GM18909 (cell line): ENCODE data around the gene IL12RB1.
"Not testable (repeated sequence)": the region's sequence is repeated elsewhere in the genome, so short reads cannot be mapped to it uniquely, and the experiment has no call there.

Experiments used
- ATAC-seq: cut with Tn5 transposase; IDR thresholded peaks from one replicate; pipeline ENCODE4 v1.9.1; 2021; ENCODE audit warnings: mild to moderate bottlenecking; ENCODE audit not compliant: unreplicated experiment, poor library complexity

The IL12RB1 gene

DNA sequence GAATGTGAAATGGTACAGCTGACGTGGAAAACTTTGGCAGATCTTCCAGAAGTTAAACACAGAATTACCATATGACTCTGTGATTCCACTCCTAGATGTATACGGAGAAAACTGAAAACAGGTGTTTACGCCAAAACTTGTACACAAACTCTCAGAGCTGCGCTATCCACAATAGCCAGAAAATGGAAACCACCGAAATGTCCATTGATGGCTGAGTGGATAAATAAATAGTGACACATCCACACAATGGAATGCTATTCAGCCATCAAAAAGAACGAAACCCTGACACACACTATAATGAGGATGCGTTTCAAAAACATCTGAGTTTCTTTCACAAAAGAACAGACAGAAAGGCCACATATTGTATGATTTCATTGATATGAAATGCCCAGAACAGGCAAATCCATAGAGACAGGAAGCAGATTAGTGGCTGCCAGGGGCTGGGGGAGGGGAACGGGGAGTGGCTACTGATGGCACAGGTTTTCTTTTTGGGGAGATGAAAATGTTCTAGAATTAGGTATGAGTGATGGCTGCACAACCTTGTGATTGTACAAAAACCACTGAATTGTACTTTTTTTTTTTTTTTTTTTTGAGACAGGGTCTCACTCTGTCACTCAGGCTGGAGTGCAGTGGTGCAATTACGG is 33.0 kb downstream of the IL12RB1 start:
- ATAC-seq, result no peak

- no peak for ATAC-seq
Measured at GRCh38 chr19:18051887-18052286, 34.8 kb downstream of the IL12RB1 start.

DNA sequence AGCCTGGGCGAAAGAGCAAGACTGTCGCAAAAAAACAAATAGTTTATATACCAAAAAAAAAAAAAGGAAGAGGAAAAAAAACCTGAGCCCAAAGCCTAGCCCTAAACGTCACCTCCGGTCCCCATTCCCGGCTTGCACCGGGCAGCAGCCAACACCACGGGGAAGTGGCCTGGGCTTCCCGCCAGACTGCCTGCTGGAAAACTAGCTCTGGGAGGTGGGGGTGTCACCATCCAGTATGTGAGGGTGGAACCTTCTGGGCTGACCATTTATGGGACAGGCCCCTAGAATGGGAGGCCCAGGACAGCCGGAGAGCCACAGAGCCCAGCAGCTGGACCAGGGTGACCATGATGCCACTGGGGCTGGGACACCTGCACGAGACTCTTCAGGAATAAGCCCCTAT is 37.3 kb downstream of the IL12RB1 start:
- ATAC-seq, result no peak

DNA sequence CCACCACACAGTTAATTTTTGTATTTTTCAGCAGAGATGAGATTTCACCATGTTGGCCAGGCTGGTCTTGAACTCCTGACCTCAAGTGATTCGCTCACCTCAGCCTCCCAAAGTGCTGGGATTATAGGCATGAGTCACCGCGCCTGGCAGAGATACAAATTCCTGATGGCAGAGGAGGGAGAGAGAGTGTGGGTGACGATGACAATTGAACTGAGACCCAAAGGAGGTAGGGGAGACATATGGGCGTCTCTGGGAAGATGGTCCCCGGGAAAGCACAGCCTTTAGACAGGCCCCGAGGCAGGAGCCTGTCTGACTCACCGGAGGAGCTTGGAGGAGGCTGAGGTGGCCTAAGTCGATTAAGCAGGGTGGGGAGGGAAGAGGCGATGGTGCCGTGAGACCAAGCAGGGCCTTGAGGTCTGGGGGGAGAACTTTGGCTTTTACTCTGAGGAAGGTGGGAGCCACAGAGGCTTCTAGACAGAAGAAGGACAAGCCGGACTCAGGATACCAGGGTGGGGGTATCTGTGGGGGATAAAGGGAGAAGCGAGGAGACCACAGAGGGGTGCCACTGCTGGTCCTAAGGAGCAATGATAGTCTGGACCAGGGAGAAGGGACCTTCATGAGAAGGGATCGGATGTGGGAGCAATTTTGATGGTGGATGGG is 40.5 kb downstream of the IL12RB1 start:
- ATAC-seq, result no peak

- no peak for ATAC-seq
Measured at GRCh38 chr19:18045307-18046050, 41.3 kb downstream of the IL12RB1 start.

DNA sequence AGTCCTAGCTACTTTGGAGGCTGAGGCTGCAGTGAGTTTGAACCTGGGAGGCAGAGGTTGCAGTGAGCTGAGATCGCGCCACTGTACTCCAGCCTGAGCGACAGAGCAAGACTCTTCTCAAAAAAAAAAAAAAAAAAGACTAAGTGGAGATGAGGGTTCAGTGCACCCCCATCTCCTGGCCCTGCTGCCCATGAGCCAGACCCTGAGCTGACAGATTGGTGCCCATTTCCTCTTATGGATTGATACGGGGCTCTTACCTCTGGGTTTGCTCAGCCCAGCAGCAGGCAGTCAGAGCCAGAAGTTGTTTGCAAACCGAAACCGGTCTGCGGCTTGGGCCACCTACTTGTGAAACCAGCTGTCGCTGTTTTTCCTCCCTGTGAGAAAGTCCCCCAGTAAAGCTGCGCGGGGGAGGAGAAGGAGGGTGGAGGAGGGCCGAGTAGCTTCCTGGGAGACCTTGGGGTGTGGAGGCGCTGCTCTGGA is 41.9 kb downstream of the IL12RB1 start:
- ATAC-seq, result peak; percentile 94

DNA sequence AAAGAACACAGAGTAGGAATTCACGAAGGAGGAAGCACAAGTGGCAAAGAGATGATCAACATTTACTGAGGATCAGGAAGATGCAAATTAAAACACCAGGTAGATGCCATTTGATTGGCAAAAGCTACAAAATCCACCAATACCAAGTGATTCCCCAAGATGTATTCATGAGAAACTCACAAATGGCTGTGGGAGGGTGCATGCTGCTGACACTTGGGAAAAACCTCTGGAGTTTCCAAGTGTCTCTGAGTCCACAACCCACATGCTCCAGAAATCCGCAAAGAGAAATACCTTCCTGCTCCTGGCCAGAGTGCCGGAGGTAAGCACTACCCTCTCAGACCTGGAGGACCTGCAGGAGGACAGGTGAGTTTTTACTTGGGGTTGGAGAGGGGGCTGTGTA is 43.1 kb downstream of the IL12RB1 start:
- ATAC-seq, result no peak

DNA sequence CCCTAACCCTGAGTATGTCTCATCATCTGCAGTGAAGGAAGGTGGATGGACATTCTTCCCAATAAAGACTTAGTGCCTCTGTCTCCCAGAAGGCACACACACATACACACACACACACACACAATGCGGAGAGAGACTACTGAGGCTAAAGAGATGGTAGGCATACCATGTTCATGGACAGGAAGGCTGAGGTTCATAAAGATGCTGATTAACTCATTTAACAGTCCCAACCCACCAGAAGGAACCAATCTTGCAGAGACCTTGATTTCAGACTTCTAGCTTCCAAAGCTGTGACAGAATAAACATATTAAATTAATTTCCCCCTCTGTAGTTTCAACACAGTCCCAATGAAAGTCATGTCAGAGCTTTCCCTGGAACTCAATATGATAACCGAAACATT is 45.7 kb downstream of the IL12RB1 start:
- ATAC-seq, result no peak

DNA sequence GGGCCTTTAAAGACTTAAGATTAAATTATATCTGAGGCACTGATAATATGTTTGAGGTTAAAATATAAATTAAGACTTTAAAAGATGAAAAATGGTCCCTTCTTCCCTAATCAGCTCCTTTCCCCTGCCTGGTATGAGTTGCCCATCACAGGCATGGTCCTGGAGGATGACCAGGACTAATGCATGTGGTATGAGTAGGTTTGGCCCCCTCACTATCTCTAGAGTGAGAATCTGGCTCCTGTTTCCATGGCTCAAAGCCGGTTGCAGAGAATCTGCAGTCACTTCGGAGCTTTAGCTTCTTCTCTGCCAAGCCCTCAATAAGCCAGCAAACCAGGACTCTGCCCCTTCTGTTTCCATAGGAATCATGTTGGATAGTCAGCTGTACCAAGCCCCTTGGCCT is 54.6 kb downstream of the IL12RB1 start:
- ATAC-seq, result not testable (repeated sequence)

DNA sequence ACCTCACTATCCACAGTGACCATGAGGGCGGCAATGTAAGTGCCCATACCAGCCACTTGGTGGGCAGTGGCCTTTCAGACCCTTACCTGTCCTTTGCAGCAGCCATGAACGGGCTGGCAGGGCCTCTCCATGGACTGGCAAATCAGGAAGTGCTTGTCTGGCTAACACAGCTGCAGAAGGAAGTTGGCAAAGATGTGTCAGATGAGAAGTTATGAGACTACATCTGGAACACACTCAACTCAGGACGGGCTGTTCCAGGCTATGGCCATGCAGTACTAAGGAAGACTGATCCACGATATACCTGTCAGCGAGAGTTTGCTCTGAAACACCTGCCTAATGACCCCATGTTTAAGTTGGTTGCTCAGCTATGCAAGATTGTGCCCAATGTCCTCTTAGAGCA is 55.3 kb downstream of the IL12RB1 start:
- ATAC-seq, result not testable (repeated sequence)

DNA sequence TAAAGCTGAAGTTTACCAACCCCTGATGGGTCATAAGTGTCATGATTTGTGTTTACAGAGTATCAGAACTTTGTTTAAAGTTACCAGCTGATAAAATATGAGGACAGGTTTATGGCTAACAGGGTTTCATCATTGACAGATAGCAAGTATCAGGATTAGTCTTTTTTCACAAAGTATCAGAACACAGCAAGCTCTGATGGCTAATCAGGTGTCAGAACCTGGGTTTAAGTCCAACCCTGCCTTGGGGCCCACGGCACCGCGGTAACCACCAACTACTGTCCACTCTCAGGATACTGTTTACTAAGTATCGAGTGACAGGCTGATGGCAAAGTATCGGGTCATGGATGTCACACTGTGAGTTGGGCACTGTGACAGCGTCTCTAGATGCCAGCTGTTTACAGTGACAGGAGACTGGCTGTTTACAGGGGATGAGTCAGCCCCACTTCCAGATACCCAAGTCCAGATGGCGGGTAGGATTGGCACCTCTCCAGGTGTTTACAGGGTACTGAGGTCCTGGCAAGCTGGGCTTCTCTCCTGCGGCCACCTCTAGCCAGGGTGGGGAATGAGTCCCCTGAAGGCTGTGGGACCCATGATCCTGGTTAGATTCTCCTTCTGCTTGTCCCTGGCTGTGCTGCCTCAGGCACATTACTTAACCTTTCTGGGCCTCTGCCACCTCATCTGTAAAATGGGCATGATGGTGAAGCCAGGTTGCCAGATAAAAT is 57.0 kb downstream of the IL12RB1 start:
- ATAC-seq, result no peak

GRCh38 chr19:18027151-18027550 is 59.6 kb downstream of the IL12RB1 start:
- no peak for ATAC-seq

- peak; percentile 35 for ATAC-seq
Measured at GRCh38 chr19:18023622-18024251, 63.0 kb downstream of the IL12RB1 start.

DNA sequence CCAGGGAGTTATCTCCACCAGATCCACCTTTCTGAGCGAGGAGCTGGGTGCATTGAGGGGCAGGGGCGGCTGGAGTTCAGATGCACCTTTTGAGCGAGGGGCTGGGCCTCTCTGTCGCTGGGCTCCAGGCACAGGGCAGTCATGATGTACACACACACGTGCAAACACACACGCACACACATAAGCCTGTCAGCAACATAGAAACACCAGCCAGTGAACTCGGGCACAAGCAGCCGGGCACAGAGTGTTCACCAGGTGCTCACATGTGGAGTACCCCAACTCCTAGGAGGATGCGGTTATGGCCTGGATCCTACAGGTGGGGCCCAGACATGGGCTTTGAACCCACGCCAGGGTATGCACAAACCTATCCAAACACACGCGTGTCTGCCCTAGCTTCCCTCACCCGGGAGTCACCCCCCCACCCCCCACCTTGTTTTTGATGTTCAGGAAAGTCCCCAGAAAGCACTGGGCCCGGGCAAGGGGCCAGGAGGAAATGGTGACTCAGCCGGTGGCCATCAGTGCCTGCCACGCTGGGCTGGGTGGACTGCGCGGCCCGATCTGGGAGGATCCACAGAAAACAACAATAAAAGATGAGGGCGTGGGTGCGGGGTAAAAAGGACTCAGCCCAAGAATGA is 65.5 kb downstream of the IL12RB1 start:
- ATAC-seq, result no peak

GRCh38 chr19:18020212-18021085 is 66.3 kb downstream of the IL12RB1 start:
- ATAC-seq, result no peak

- ATAC-seq, result no peak
Measured at GRCh38 chr19:18017275-18018083, 69.3 kb downstream of the IL12RB1 start.

DNA sequence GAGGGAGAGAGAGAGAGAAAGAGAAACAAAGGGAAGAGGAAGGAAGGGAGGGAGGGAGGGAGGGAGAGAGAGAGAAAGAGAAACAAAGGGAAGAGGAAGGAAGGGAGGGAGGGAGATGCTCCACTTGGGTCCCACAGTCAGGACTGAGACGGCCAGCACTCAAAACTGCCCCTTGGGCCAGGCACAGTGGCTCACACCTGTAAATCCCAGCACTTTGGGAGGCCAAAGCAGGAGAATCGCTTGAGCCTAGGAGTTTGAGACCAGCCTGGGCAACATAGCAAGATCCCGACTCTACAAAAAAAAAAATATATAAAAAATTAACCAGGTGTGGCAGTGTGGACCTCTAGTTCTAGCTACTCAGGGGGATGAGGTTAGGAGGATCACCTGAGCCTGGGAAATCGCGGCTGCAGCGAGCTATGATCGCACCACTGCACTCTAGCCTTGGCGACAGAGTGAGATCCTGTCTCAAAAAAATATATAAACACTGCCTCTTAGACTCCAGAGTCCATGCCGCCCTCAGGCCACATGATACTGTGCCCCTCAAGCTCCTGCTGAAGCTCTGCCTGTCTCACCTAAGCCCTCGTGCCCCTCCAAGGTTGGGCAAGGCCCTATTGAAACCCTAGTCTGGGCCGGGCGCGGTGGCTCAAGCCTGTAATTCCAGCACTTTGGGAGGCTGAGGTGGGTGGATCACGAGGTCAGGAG is 70.4 kb downstream of the IL12RB1 start:
- ATAC-seq, result no peak
